Upper lobe of right lung (tissue), 1 donor: ENCODE results near the gene WHAMM. TPM values are rescaled to one million over a fixed set of nuclear protein-coding genes. Genes with fewer than 3 reads are reported as not detected.

ENCODE experiments used
- ATAC-seq: fragments of 200-7000 bp; cut with Tn5 transposase; one replicate; pipeline ENCODE4 v1.9.1; 2020; ENCODE audit warnings: mild to moderate bottlenecking, moderate library complexity
- DNase-seq: peaks from one replicate; pipeline ENCODE4 v3.0.0-alpha.2; 2020
- H3K27ac ChIP-seq: fragments of 200-600 bp; one replicate; pipeline ENCODE4 v1.8.0; 2022
- H3K27me3 ChIP-seq: fragments of 200-600 bp; one replicate; pipeline ENCODE4 v1.8.0; 2022; ENCODE audit warnings: mild to moderate bottlenecking
- H3K36me3 ChIP-seq: fragments of 200-600 bp; one replicate; pipeline ENCODE4 v1.8.0; 2022
- H3K4me1 ChIP-seq: fragments of 200-600 bp; one replicate; pipeline ENCODE4 v1.8.0; 2022
- H3K4me3 ChIP-seq: fragments of 200-600 bp; one replicate; pipeline ENCODE4 v1.8.0; 2022; ENCODE audit warnings: mild to moderate bottlenecking
- H3K9me3 ChIP-seq: fragments of 200-600 bp; one replicate; pipeline ENCODE4 v1.8.0; 2022
- intact Hi-C: fragments of 100-400 bp; cut with DNase I; formaldehyde crosslinking; loops from one replicate; pipeline ENCODE4 v1.11.0; 2022
- total RNA-seq: library from RNA; stranded (reverse); fragmentation: NEBNext Ultra II Directional; extraction: Animal tissue kit (Norgen Biotek cat#: 25700); gene quantifications from one replicate; pipeline ENCODE4 v1.2.1, GENCODE V29; 2021
- TF ChIP-seq, protein P1 (sequence below): fragments of 200-600 bp; IDR thresholded peaks from one replicate; pipeline ENCODE4 v1.8.0; 2022; ENCODE audit warnings: antibody characterized with exemption
- donor health status: DM: no; HTN: yes; CAD: no; lungs with severe emphysema.

Gene WHAMM
- total RNA-seq, 1 donor from 2014 or later: 13.1 TPM

DNA sequence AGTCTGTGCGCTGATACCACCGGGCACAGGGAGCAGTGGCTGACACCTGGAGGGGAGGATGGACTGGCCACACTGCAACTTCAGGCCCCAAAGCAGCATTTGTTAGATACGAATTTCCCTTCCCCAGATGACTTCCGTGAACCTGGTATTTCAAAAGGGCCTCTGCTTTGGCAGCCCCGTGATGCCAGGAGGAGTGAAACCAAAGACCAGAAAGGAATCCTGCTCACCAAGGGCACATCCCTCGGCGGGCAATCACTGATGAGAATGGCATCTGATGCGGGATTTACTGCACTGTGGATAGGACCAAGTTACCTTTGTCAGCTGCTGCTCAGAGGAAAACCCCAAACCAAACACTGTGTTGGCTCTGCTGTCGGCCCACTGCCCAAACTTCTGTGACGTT is 65.5 kb downstream of the WHAMM start:
- Histone ChIP-seq H3K9me3 (no peaks in the 10 kb centered on the region), H3K27ac (no peak overlapping the region), H3K4me1 (no peaks in the 10 kb centered on the region), H3K27me3 (no peaks in the 10 kb centered on the region), H3K36me3 (no peaks in the 10 kb centered on the region), H3K4me3 (no peak overlapping the region)
- ATAC-seq: no peak
- DNase-seq: no peak
- intact Hi-C loops: no loop called here
- TF ChIP-seq, protein P1, sequence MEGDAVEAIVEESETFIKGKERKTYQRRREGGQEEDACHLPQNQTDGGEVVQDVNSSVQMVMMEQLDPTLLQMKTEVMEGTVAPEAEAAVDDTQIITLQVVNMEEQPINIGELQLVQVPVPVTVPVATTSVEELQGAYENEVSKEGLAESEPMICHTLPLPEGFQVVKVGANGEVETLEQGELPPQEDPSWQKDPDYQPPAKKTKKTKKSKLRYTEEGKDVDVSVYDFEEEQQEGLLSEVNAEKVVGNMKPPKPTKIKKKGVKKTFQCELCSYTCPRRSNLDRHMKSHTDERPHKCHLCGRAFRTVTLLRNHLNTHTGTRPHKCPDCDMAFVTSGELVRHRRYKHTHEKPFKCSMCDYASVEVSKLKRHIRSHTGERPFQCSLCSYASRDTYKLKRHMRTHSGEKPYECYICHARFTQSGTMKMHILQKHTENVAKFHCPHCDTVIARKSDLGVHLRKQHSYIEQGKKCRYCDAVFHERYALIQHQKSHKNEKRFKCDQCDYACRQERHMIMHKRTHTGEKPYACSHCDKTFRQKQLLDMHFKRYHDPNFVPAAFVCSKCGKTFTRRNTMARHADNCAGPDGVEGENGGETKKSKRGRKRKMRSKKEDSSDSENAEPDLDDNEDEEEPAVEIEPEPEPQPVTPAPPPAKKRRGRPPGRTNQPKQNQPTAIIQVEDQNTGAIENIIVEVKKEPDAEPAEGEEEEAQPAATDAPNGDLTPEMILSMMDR: no peak

DNA sequence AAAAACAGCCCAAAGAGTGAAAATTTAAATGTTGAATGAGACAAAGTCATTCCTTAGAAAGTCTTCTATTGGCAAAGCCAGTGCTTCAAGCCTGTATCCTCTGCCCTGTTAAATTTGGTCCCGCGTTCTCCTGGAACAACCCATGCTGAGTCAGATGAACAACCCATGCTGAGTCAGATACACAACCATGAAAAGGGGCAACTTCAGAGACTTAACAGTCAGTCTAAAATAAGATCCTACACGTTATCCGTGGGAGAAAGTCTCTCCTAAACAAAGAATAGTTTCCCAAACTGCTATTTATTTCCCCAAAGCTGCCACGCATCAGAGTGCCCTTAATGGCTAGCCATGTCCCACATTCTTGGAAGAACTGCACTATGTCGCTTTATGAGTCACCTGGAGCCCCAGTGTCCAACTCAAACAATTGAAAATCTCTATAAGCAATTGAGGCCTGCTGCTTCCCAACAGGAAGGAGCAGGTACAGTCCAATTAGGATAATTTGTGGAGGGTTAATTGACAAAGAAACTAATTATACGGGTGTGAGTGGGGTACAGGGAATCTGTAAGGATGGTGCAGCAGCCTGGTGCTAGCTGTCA is 66.1 kb downstream of the WHAMM start:
- no peaks in the 10 kb centered on the region for H3K9me3 ChIP-seq
- H3K27me3 ChIP-seq: no peaks in the 10 kb centered on the region
- no peak overlapping the region for H3K27ac ChIP-seq
- no peaks in the 10 kb centered on the region for H3K36me3 ChIP-seq
- H3K4me3 ChIP-seq: no peak overlapping the region
- intact Hi-C loops: no loop called here
- no peak for DNase-seq
- no peaks in the 10 kb centered on the region for H3K4me1 ChIP-seq
- no peak for ATAC-seq
- TF ChIP-seq, protein P1: no peak

DNA sequence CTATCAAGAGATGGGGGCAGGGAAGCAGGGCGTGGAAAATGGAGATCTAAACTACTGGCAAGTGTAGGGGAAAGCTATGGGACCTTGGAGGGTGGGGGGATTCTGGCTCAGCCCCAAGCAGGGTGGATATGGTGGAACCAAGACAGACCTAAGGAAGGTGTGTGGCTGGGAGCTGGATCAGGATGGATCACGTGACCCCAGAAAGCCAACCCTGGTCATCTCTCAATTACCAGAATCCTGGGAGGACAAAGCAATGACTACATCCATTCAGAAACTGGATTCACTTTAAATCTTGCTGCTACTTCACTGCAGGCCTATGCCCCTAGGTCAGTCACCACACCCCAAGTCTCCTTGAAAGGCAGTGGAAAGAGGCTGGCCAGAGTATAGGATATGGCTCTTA is 68.4 kb downstream of the WHAMM start:
- H3K27ac ChIP-seq: no peak overlapping the region
- no peaks in the 10 kb centered on the region for H3K4me1 ChIP-seq
- H3K4me3 ChIP-seq: no peak overlapping the region
- H3K9me3 ChIP-seq: no peaks in the 10 kb centered on the region
- TF ChIP-seq, protein P1: no peak
- H3K27me3 ChIP-seq: no peaks in the 10 kb centered on the region
- DNase-seq (no peak), ATAC-seq (no peak)
- no peaks in the 10 kb centered on the region for H3K36me3 ChIP-seq
- intact Hi-C loops: no loop called here

DNA sequence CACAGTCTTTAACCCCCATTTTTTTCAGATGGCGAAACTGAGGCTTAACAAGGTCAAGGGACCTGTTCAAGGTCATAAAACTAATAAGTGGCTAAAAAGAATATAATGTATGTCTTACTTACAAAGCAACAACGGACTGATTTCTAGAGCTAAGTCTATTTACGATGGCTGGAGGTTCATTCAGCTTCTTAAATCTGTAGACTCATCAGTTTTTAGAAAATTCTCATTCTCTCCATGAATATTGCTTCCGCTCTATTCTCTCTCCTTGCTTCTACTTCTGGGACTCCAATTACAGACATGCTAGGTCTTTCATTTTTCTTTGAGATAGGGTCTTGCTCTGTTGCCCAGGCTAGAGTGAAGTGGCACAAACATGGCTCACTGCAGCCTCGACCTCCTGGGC is 68.9 kb downstream of the WHAMM start:
- H3K27me3 ChIP-seq: no peaks in the 10 kb centered on the region
- no peak overlapping the region for H3K4me3 ChIP-seq
- H3K9me3 ChIP-seq: no peaks in the 10 kb centered on the region
- no peak for DNase-seq
- H3K27ac ChIP-seq: no peak overlapping the region
- H3K36me3 ChIP-seq: no peaks in the 10 kb centered on the region
- no peak for ATAC-seq
- H3K4me1 ChIP-seq: no peaks in the 10 kb centered on the region
- TF ChIP-seq, protein P1: no peak
- intact Hi-C loops: no loop called here

DNA sequence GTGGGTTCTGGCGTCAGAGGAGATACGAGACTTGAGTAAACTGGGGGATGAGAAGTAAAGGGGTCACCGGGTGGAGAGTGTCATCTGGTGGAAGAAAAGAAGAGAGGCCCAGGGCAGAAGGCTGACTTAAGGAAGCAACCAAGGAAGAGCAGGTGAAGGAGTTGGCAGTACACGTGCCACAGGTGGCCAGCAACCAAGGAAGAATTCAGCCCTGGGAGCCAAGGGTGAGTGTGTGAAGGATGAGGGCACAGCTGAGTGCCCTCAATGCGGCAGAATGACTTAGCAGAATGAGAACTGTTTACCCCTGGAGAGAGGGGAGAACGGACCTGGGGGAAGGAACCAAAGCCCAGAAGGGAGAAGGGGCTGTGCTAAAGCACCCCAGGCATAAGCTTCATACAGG is 71.3 kb downstream of the WHAMM start:
- DNase-seq (no peak), ATAC-seq (no peak)
- no peaks in the 10 kb centered on the region for H3K9me3 ChIP-seq
- no peaks in the 10 kb centered on the region for H3K27me3 ChIP-seq
- intact Hi-C loops: no loop called here
- H3K4me3 ChIP-seq: no peak overlapping the region
- H3K36me3 ChIP-seq: no peaks in the 10 kb centered on the region
- H3K4me1 ChIP-seq: no peaks in the 10 kb centered on the region
- TF ChIP-seq, protein P1: no peak
- H3K27ac ChIP-seq: no peak overlapping the region

DNA sequence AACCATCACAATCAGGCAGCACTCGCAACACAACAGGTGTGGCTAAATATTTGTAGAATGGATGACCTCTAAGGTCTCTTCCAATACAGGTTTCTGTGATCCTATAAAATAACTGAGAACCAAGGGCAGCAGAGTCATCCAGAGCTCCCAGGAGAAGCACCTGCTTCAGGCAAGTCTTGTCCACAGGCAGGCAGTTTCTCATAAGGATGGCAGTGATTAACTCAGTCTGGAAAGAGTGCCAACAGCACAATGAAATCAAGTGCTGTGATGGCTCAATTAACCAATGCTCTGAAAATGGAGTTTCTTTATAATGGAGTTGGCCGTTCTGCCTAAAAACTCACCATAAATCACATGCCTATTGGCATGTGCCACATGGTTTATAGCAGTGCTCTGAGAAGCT is 72.3 kb downstream of the WHAMM start:
- no peak for ATAC-seq
- TF ChIP-seq, protein P1: no peak
- Histone ChIP-seq H3K4me3 (no peak overlapping the region), H3K27me3 (no peaks in the 10 kb centered on the region), H3K9me3 (no peaks in the 10 kb centered on the region), H3K4me1 (no peaks in the 10 kb centered on the region), H3K36me3 (no peaks in the 10 kb centered on the region), H3K27ac (no peak overlapping the region)
- DNase-seq: no peak
- intact Hi-C loops: no loop called here
